GM21737 (cell line): Measurements from ENCODE around the gene IER3.
"Not testable (repeated sequence)": the region's sequence is repeated elsewhere in the genome, so short reads cannot be mapped to it uniquely, and the experiment has no call there.

ENCODE experiments used
- ATAC-seq: cut with Tn5 transposase; IDR thresholded peaks from one replicate; pipeline ENCODE4 v1.9.1; 2021; ENCODE audit warnings: mild to moderate bottlenecking, moderate library complexity; ENCODE audit not compliant: unreplicated experiment

IER3 gene

GRCh38 chr6:30725713-30726505 lies 18.4 kb downstream of the IER3 start:
- no peak for ATAC-seq

- no peak for ATAC-seq
Observed at GRCh38 chr6:30724906-30725667, 19.3 kb downstream of the IER3 start.

DNA sequence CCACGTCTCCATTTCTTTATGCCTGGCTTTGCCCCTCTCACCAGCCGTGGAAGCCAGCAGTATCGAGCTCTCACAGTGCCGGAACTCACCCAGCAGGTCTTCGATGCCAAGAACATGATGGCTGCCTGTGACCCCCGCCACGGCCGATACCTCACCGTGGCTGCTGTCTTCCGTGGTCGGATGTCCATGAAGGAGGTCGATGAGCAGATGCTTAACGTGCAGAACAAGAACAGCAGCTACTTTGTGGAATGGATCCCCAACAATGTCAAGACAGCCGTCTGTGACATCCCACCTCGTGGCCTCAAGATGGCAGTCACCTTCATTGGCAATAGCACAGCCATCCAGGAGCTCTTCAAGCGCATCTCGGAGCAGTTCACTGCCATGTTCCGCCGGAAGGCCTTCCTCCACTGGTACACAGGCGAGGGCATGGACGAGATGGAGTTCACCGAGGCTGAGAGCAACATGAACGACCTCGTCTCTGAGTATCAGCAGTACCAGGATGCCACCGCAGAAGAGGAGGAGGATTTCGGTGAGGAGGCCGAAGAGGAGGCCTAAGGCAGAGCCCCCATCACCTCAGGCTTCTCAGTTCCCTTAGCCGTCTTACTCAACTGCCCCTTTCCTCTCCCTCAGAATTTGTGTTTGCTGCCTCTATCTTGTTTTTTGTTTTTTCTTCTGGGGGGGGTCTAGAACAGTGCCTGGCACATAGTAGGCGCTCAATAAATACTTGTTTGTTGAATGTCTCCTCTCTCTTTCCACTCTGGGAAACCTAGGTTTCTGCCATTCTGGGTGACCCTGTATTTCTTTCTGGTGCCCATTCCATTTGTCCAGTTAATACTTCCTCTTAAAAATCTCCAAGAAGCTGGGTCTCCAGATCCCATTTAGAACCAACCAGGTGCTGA lies 20.3 kb downstream of the IER3 start:
- not testable (repeated sequence) for ATAC-seq

DNA sequence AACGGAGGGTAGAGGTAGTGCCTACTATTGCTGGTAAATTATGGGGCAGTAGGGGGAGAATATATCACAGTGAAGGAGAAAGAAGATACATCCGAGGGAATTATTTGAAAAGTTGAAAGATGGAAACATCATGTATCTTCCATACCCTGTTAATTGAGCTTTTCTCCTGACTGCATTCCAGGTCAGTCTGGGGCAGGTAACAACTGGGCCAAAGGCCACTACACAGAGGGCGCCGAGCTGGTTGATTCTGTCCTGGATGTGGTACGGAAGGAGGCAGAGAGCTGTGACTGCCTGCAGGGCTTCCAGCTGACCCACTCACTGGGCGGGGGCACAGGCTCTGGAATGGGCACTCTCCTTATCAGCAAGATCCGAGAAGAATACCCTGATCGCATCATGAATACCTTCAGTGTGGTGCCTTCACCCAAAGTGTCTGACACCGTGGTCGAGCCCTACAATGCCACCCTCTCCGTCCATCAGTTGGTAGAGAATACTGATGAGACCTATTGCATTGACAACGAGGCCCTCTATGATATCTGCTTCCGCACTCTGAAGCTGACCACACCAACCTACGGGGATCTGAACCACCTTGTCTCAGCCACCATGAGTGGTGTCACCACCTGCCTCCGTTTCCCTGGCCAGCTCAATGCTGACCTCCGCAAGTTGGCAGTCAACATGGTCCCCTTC lies 21.0 kb downstream of the IER3 start:
- ATAC-seq: not testable (repeated sequence)

DNA sequence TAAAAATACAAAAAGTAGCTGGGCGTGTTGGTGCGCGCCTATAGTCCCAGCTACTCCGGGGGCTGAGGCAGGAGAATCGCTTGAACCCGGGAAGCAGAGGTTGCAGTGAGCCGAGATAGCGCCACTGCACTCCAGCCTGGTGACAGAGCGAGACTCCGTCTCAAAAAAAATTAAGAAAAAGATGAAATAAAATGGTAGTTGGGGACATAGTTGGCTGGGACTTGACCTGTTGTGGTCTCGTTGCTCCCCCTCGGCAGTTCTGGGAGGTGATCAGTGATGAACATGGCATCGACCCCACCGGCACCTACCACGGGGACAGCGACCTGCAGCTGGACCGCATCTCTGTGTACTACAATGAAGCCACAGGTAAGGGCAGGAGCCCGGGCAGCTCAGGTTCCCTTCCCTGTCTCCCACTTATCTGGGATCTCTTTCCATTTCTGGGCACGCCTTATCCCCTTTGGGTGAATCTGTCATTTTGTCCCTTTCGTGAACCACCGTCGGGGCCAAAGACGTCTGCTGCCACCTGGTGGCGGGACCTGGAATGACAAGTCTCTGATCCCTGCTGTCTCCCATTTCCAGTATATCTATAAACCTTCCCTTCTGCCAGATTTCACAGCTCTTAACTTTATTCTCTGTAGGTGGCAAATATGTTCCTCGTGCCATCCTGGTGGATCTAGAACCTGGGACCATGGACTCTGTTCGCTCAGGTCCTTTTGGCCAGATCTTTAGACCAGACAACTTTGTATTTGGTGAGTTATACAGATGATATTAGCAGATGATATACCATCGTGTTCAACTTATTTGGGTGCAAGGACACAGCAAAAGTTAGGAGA lies 21.9 kb downstream of the IER3 start:
- no peak for ATAC-seq

DNA sequence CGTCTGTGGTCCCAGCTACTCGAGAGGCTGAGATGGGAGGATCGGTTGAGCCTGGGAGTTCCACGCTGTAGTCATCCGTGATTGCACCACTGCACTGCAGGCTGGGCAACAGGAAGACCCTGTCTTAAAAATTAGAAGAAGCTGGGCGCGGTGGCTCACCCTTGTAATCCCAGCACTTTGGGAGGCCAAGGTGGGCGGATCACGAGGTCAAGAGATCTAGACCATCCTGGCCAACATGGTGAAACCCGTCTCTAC lies 22.4 kb downstream of the IER3 start:
- not testable (repeated sequence) for ATAC-seq

GRCh38 chr6:30721198-30722024 lies 22.9 kb downstream of the IER3 start:
- peak; percentile 32 for ATAC-seq

- no peak for ATAC-seq
Observed at GRCh38 chr6:30720738-30721197, 23.6 kb downstream of the IER3 start.

- peak; percentile 47 for ATAC-seq
Observed at GRCh38 chr6:30719791-30720737, 24.3 kb downstream of the IER3 start, which contains the start of gene TUBB. TUBB (plus strand) TSS chr6:30720352; CDS start chr6:30720507, 155 bp downstream.

DNA sequence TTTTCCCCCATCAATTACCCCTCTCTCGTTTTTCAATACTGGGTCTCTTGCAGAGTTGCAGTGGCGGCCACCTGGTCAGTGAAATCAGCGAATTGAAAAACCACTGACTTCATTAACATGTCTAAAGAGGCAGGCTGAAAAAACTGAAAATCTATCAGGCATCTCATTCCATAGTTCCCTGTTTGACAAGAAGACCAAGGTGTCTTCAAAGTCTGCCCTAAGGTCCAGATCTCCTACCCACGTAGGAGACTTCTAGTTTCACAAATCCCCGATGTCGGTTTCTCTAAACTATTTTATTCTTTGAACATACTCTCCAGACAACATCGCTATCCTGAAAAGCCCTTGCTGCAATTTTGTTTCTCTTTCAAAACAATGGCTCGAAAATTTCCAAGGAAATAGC lies 25.0 kb downstream of the IER3 start:
- no peak for ATAC-seq

GRCh38 chr6:30717845-30718720 lies 26.3 kb downstream of the IER3 start:
- ATAC-seq: not testable (repeated sequence)

GRCh38 chr6:30717129-30717844 lies 27.1 kb downstream of the IER3 start, which contains the start of gene MDC1:
MDC1 (minus strand) TSS chr6:30717281; CDS start chr6:30715175, 2,106 bp downstream.
- peak; percentile 63 for ATAC-seq

- ATAC-seq: no peak
Observed at GRCh38 chr6:30716879-30717128, 27.5 kb downstream of the IER3 start.

- no peak for ATAC-seq
Observed at GRCh38 chr6:30714263-30714662, 30.1 kb downstream of the IER3 start.

- no peak for ATAC-seq
Observed at GRCh38 chr6:30712441-30712945, 31.9 kb downstream of the IER3 start.

DNA sequence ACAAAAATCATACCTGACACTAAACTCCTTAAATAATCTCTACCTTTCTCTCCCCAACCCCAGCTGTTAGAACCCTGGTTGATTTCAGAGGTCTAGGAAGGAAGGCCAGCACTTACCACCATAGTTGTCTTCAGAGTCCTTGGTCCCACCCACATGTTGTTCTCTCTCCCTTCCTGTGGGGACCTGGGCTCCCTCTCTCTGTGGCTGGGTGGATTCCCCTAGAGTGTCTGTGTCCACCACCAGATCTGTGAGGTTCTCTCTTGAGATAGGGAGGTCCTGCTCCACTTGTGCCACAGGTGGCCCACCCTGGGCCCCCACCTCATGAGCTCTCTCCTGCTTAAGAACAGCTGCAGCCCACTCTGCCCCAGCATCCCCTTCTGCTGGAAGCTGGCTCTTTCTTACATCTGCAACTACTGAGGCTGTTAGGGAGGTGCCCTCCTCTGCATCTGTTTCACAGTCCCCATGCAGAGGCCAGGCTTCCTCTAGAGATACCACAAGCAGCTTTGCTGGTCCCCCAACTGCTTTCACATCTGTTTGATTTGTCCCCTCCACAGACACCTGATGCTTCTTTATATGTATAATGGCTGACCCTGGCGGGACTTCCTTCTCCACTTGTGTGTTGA lies 32.5 kb downstream of the IER3 start:
- ATAC-seq: no peak
